HCT116 (cell line): ENCODE data around the gene JAK1. TPM values are rescaled to one million over a fixed set of nuclear protein-coding genes. Genes with fewer than 3 reads are reported as not detected.

Experiments used
- ATAC-seq: fragments of 200-7000 bp; cut with Tn5 transposase; 2 replicates; pipeline ENCODE4 v1.9.1; 2020; ENCODE audit warnings: mild to moderate bottlenecking, moderate library complexity
- BruUV-seq: library from RNA; stranded (reverse); fragments of 400-500 nt; replicated peaks from 2 replicates; lab custom pipeline; 2021; lab: Mats Ljungman, UMichigan
- CTCF ChIA-PET: fragments of 300-600 bp; sonication (Branson Sonifier 250); formaldehyde crosslinking; loops from one replicate; lab custom pipeline; 2021; ENCODE audit warnings: antibody characterized with exemption; lab: Charles Lee
- POLR2A ChIA-PET: fragments of 300-600, 350-600 bp; sonication (Branson Sonifier 250); formaldehyde crosslinking; loops from one replicate; lab custom pipeline; 2021; ENCODE audit warnings: antibody characterized with exemption; lab: Charles Lee
- RAD21 ChIA-PET, 2 experiments: fragments of 300-600 bp; sonication (Branson Sonifier 250); formaldehyde crosslinking; loops; one replicate each; lab custom pipeline; 2023; ENCODE audit warnings: low total read pairs in 2 of 2; ENCODE audit not compliant: uncharacterized antibody in 2 of 2, unreplicated experiment in 2 of 2, low non-redundant PET in 1 of 2; lab: Charles Lee
- DNase-seq: peaks from one replicate; pipeline ENCODE4 v3.0.0-alpha.2; 2010; ENCODE audit warnings: low read depth, low spot score
- H2AFZ ChIP-seq: fragments of 200-600 bp; shearing (Covaris generic), sonication (generic); 2 replicates; pipeline ENCODE4 v1.6.1; 2017; ENCODE audit warnings: low read depth, mixed run types, mixed read lengths, antibody characterized with exemption, low read length; ENCODE audit not compliant: poor library complexity, severe bottlenecking
- H3K27ac ChIP-seq: 2 replicates; pipeline ENCODE4 v1.5.1; 2012; ENCODE audit warnings: low read depth, low read length
- H3K27me3 ChIP-seq: fragments of 200-600 bp; sonication (generic); 2 replicates; pipeline ENCODE4 v1.6.1; 2016; ENCODE audit warnings: mixed run types, low read length, mixed read lengths; ENCODE audit not compliant: insufficient read depth
- H3K36me3 ChIP-seq, 2 experiments: fragments of 200-500 bp in 1 of 2; fragments of 200-600 bp in 1 of 2; sonication (Bioruptor generic) in 1 of 2; sonication (generic) in 1 of 2; 2 replicates each; pipeline versions ENCODE4 v1.5.1 to v1.6.1; 2014 to 2016; ENCODE audit warnings: low read length in 2 of 2, inconsistent platforms in 1 of 2, mixed read lengths in 1 of 2, mixed run types in 1 of 2; ENCODE audit not compliant: insufficient read depth in 2 of 2, control insufficient read depth in 1 of 2
- H3K4me1 ChIP-seq, 2 experiments: fragments of 200-600 bp in 1 of 2; sonication (generic) in 1 of 2; 2 replicates each; pipeline versions ENCODE4 v1.5.1 to v1.6.1; 2012 to 2017; ENCODE audit warnings: low read length in 2 of 2, inconsistent platforms in 1 of 2, mild to moderate bottlenecking in 1 of 2, mixed read lengths in 1 of 2, mixed run types in 1 of 2, moderate library complexity in 1 of 2; ENCODE audit not compliant: insufficient read depth in 2 of 2, control insufficient read depth in 1 of 2
- H3K4me2 ChIP-seq: fragments of 200-600 bp; sonication (generic); 2 replicates; pipeline ENCODE4 v1.6.1; 2017; ENCODE audit warnings: mixed run types, low read length, mixed read lengths
- H3K4me3 ChIP-seq, 2 experiments: fragments of 200-600 bp in 1 of 2; sonication (generic) in 1 of 2; replicated peaks in 1 of 2; 2 replicates each; pipeline ENCODE4 v1.5.1; 2011 to 2016; ENCODE audit warnings: low read length in 2 of 2, control low read depth in 1 of 2, low read depth in 1 of 2, mild to moderate bottlenecking in 1 of 2, mixed read lengths in 1 of 2, mixed run types in 1 of 2
- H3K79me2 ChIP-seq: fragments of 200-600 bp; sonication (generic); 2 replicates; pipeline ENCODE4 v1.6.1; 2017; ENCODE audit warnings: mild to moderate bottlenecking, mixed run types, low read length, moderate library complexity, mixed read lengths; ENCODE audit not compliant: insufficient read depth
- H3K9ac ChIP-seq: fragments of 200-600 bp; sonication (generic); 2 replicates; pipeline ENCODE4 v1.6.1; 2016; ENCODE audit warnings: low read length, mixed read lengths
- H3K9me2 ChIP-seq: fragments of 200-600 bp; sonication (generic), shearing (Covaris generic); 2 replicates; pipeline ENCODE4 v1.6.1; 2017; ENCODE audit warnings: mixed run types, mild to moderate bottlenecking, moderate library complexity; ENCODE audit not compliant: insufficient read depth
- H3K9me3 ChIP-seq, 2 experiments: fragments of 200-500 bp in 1 of 2; fragments of 200-600 bp in 1 of 2; sonication (Bioruptor generic) in 1 of 2; sonication (generic) in 1 of 2; 2 replicates each; pipeline ENCODE4 v1.6.1; 2014 to 2017; ENCODE audit warnings: low read length in 2 of 2, mixed read lengths in 2 of 2, inconsistent platforms in 1 of 2, low read depth in 1 of 2, mild to moderate bottlenecking in 1 of 2, mixed run types in 1 of 2, moderate library complexity in 1 of 2; ENCODE audit not compliant: control insufficient read depth in 1 of 2, insufficient read depth in 1 of 2
- H4K20me1 ChIP-seq: fragments of 200-600 bp; sonication (generic), shearing (Covaris generic); 2 replicates; pipeline ENCODE4 v1.6.1; 2017; ENCODE audit warnings: mixed run types, mild to moderate bottlenecking, moderate library complexity; ENCODE audit not compliant: insufficient read depth
- CBX3 ChIP-seq: IDR thresholded peaks from 2 replicates; pipeline ENCODE4 v1.6.1; 2012; ENCODE audit warnings: low read depth
- CEBPB ChIP-seq: IDR thresholded peaks from 2 replicates; pipeline ENCODE4 v1.6.1; 2012; ENCODE audit warnings: low read depth
- EGR1 ChIP-seq: IDR thresholded peaks from 2 replicates; pipeline ENCODE4 v1.6.1; 2012; ENCODE audit warnings: low read depth
- EZH2 ChIP-seq: fragments of 200-600 bp; sonication (generic); IDR thresholded peaks from 2 replicates; pipeline ENCODE4 v1.6.1; 2017; ENCODE audit warnings: antibody characterized with exemption, mixed run types
- POLR2A ChIP-seq: IDR thresholded peaks from 2 replicates; pipeline ENCODE4 v1.7.0; 2011; ENCODE audit warnings: borderline replicate concordance; ENCODE audit not compliant: insufficient read depth, insufficient read length; ENCODE audit errors: extremely low read depth
- RAD21 ChIP-seq: IDR thresholded peaks from 2 replicates; pipeline ENCODE4 v1.6.1; 2012; ENCODE audit warnings: low read depth, mild to moderate bottlenecking
- SP1 ChIP-seq: IDR thresholded peaks from 2 replicates; pipeline ENCODE4 v1.6.1; 2012; ENCODE audit warnings: low read depth
- SRF ChIP-seq: IDR thresholded peaks from 2 replicates; pipeline ENCODE4 v1.6.1; 2012; ENCODE audit warnings: low read depth
- TCF7L2 ChIP-seq: IDR thresholded peaks from 2 replicates; pipeline ENCODE4 v1.7.0; 2011; ENCODE audit warnings: borderline replicate concordance, inconsistent platforms; ENCODE audit not compliant: insufficient read depth, insufficient read length; ENCODE audit errors: extremely low read depth
- ZBTB33 ChIP-seq: IDR thresholded peaks from 2 replicates; pipeline ENCODE4 v1.6.1; 2011; ENCODE audit warnings: mild to moderate bottlenecking, low read length, moderate library complexity; ENCODE audit not compliant: insufficient replicate concordance; ENCODE audit errors: extremely low read depth
- ZNF274 ChIP-seq: fragments of 200-500 bp; sonication (Bioruptor generic); IDR thresholded peaks from 2 replicates; pipeline ENCODE4 v1.6.1; 2014; ENCODE audit warnings: mild to moderate bottlenecking, low read depth, low read length, inconsistent platforms
- intact Hi-C: fragments of 100-400 bp; cut with micrococcal nuclease; formaldehyde crosslinking; loops from 2 replicates; pipeline ENCODE4 v1.10.0; 2022
- total RNA-seq: library from RNA; stranded (reverse); gene quantifications from one replicate; pipeline ENCODE4 v1.2.1, GENCODE V29; 2021; ENCODE audit not compliant: unreplicated experiment

JAK1 gene
- total RNA-seq, 1 experiment from 2014 or later = 53.2 TPM

GRCh38 chr1:64844609-64845008 is 121.7 kb downstream of the JAK1 start (continued):
- TF ChIP-seq EGR1 (no peak), TCF7L2 (no peak), EZH2 (no peak), ZNF274 (no peak)

- no peak overlapping the region for H3K4me2 ChIP-seq
- intact Hi-C loops = no loop called here
- CTCF ChIA-PET = no interaction called here
Observed at GRCh38 chr1:64844175-64844574, 122.2 kb downstream of the JAK1 start.

More at GRCh38 chr1:64844175-64844574, 122.2 kb downstream of the JAK1 start:
- Histone ChIP-seq H3K4me3 (no peak overlapping the region), H2AFZ (no peak overlapping the region), H3K27ac (no peak overlapping the region), H4K20me1 (no peaks in the 10 kb centered on the region), H3K27me3 (no peaks in the 10 kb centered on the region), H3K9me2 (no peaks in the 10 kb centered on the region), H3K9ac (no peak overlapping the region), H3K79me2 (no peaks in the 10 kb centered on the region), H3K4me1 (no peaks in the 10 kb centered on the region), H3K9me3 (no peaks in the 10 kb centered on the region), H3K36me3 (peaks cover 2 to 8% of the 10 kb centered on the region in 2 experiments; a peak in 1 of 4 replicates)
- ATAC-seq (no peak), DNase-seq (no peak)
- TF ChIP-seq SP1 (no peak), CBX3 (no peak), POLR2A (no peak), EZH2 (no peak), RAD21 (no peak), SRF (no peak), CEBPB (no peak), ZNF274 (no peak), ZBTB33 (no peak)
- RAD21 ChIA-PET = no interaction called here
- no TSS peak for BruUV-seq
- POLR2A ChIA-PET = no interaction called here
